Prostate gland (tissue), 2 donors: ENCODE measurements around the gene RGS3.
A peak's percentile ranks its signal among the peaks of the same experiment; 100 is the strongest.

Source experiments
- POLR2A ChIP-seq: fragments of 450-650 bp; IDR thresholded peaks from one replicate; pipeline ENCODE4 v1.6.1; 2016; ENCODE audit warnings: antibody characterized with exemption, mild to moderate bottlenecking
- POLR2AphosphoS5 ChIP-seq: sonication (generic); formaldehyde crosslinking; IDR thresholded peaks from one replicate; pipeline ENCODE4 v1.6.1; 2017; ENCODE audit warnings: antibody characterized with exemption
- TF ChIP-seq, protein P1 (sequence below), 4 experiments: fragments of 200-600 bp in 2 of 4; fragments of 450-650 bp in 2 of 4; sonication (generic) in 2 of 4; IDR thresholded peaks; 1 replicate in 3 of 4; 2 replicates in 1 of 4; pipeline ENCODE4 v1.5.1; 2016 to 2019; ENCODE audit warnings: antibody characterized with exemption in 4 of 4, mild to moderate bottlenecking in 2 of 4, moderate library complexity in 2 of 4

DNA sequence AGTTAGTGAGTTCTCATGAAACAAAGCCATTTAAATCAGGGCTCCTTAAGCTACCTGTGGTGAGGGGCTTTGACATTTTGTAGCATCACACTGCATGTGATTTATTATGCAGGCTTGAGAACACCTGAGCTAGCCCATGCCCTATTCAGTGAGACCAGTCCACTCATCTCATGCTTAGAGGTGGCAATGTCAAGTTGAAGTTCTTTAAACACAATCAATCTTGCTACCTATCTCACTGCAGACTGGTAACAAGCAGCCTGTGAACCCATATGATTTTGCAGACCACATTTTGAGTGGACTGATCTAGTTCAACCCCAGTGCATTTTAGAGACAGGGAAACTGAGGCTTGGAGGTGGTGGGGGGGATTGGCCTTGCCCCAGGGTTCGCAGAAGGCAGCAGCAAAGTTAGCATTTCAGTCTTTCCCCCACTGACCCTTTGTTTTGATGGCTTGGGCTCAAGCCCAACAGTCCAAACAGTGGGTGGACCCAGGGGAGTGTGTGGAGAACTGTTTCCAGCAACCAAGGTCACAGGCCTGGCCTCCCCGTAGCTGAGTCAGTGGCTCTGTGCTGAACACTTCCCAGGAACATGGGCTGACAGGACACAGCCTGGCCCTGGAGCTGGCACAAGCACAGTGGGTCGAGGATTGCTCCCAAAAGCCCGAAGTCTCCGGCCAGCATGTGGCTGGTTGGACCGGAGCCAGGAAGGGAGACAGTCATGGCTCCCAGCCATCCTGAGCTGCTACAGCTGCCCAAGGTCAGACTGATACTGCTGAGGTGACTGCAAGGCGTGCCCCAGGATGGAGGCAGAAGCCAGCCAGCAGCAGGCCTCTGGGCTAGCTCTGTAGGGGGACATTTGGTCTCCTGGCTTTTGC is 95.3 kb downstream of the RGS3 start:
- TF ChIP-seq, protein P1, sequence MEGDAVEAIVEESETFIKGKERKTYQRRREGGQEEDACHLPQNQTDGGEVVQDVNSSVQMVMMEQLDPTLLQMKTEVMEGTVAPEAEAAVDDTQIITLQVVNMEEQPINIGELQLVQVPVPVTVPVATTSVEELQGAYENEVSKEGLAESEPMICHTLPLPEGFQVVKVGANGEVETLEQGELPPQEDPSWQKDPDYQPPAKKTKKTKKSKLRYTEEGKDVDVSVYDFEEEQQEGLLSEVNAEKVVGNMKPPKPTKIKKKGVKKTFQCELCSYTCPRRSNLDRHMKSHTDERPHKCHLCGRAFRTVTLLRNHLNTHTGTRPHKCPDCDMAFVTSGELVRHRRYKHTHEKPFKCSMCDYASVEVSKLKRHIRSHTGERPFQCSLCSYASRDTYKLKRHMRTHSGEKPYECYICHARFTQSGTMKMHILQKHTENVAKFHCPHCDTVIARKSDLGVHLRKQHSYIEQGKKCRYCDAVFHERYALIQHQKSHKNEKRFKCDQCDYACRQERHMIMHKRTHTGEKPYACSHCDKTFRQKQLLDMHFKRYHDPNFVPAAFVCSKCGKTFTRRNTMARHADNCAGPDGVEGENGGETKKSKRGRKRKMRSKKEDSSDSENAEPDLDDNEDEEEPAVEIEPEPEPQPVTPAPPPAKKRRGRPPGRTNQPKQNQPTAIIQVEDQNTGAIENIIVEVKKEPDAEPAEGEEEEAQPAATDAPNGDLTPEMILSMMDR (IDR thresholded peaks at IDR 0.05): no peak
- no peak for TF ChIP-seq POLR2A
- peak; percentile 3 for TF ChIP-seq POLR2AphosphoS5
